Activated CD8-positive, alpha-beta T cell treated with anti-CD3 and anti-CD28 coated beads for 36 hours (primary cell): ENCODE results near the gene IFNA2. TPM values are rescaled to one million over a fixed set of nuclear protein-coding genes. Genes with fewer than 3 reads are reported as not detected.

ENCODE experiments used
- ATAC-seq: fragments of 200-7000 bp; cut with Tn5 transposase; one replicate; pipeline ENCODE4 v1.10.0; 2021; ENCODE audit warnings: mild to moderate bottlenecking, moderate library complexity
- CTCF ChIA-PET: fragments of 350-600 bp; sonication (Branson Sonifier 250); formaldehyde crosslinking; loops from one replicate; lab custom pipeline; 2021; ENCODE audit warnings: antibody characterized with exemption; lab: Charles Lee
- POLR2A ChIA-PET: fragments of 350-600 bp; sonication (Branson Sonifier 250); formaldehyde crosslinking; loops from one replicate; lab custom pipeline; 2021; ENCODE audit warnings: antibody characterized with exemption; lab: Charles Lee
- DNase-seq: peaks from one replicate; pipeline ENCODE4 v3.0.0-alpha.2; 2020
- H3K27ac Mint-ChIP-seq: one replicate; pipeline ENCODE4 v1.8.0; 2021; ENCODE audit warnings: mild to moderate bottlenecking, mixed read lengths
- H3K27me3 Mint-ChIP-seq: one replicate; pipeline ENCODE4 v1.8.0; 2021; ENCODE audit warnings: mixed read lengths
- H3K36me3 Mint-ChIP-seq: one replicate; pipeline ENCODE4 v1.8.0; 2021; ENCODE audit warnings: low read depth, mixed read lengths
- H3K4me1 Mint-ChIP-seq: one replicate; pipeline ENCODE4 v1.8.0; 2021; ENCODE audit warnings: low read depth, mixed read lengths
- H3K4me3 Mint-ChIP-seq: one replicate; pipeline ENCODE4 v1.8.0; 2021; ENCODE audit warnings: mild to moderate bottlenecking, moderate library complexity, mixed read lengths
- H3K9me3 Mint-ChIP-seq: one replicate; pipeline ENCODE4 v1.8.0; 2021; ENCODE audit warnings: mixed read lengths
- CTCF ChIP-seq: fragments of 200-600 bp; IDR thresholded peaks from one replicate; pipeline ENCODE4 v1.8.0; 2022; ENCODE audit warnings: antibody characterized with exemption, mild to moderate bottlenecking
- intact Hi-C: fragments of 100-400 bp; cut with micrococcal nuclease; formaldehyde crosslinking; loops from one replicate; pipeline ENCODE4 v1.10.0; 2022
- total RNA-seq, 2 experiments: library from RNA; stranded (reverse); gene quantifications; one replicate each; pipeline ENCODE4 v1.2.3, GENCODE V29; 2021

The IFNA2 gene
- total RNA-seq, 2 experiments from 2014 or later: not detected

GRCh38 chr9:21402386-21403251, 17.4 kb upstream of the IFNA2 start:
- peaks cover 9% of the 10 kb centered on the region for H3K4me1 Mint-ChIP-seq
- intact Hi-C loops: no loop called here
- no peaks in the 10 kb centered on the region for H3K9me3 Mint-ChIP-seq
- ATAC-seq: peak; percentile 34
- peak; percentile 28 for DNase-seq
- H3K27ac Mint-ChIP-seq: no peak overlapping the region
- H3K27me3 Mint-ChIP-seq: peaks cover 46% of the 10 kb centered on the region
- ChIA-PET POLR2A (interaction anchor here (0.6 to 1.6 kb wide), 3 partner anchors 10 to 79 kb away, joined by 3 to 5 read pairs (median 3); no protein-coding TSS in a partner anchor), CTCF (interaction anchor here (0.7 to 3.3 kb wide), 12 partner anchors 10 to 167 kb away, joined by 3 to 17 read pairs (median 4); no protein-coding TSS in a partner anchor)
- peak overlapping the region; percentile 61 for H3K4me3 Mint-ChIP-seq
- peak; percentile 12 for TF ChIP-seq CTCF
- H3K36me3 Mint-ChIP-seq: no peaks in the 10 kb centered on the region

DNA sequence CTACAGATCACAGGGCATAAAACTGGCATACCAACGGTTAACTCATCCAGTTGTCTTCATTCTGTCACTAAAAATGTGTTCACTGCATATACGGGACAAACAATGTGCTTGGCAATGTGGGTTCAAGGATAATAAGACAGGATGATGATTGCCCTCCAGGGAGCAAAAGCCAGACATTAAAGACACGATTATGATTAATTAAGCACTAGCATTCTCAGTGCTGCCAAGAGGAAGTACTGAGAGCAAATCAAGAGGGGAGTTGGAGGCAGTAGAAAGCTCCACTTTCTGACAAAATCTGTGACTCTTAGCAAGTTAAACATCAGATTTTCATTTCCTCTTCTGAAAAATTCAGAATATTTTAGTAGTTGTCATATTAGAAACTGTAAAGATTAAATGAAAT, 14.8 kb upstream of the IFNA2 start:
- Mint-ChIP-seq H3K36me3 (no peaks in the 10 kb centered on the region), H3K27ac (no peak overlapping the region), H3K9me3 (no peaks in the 10 kb centered on the region), H3K4me1 (peaks cover 17% of the 10 kb centered on the region), H3K27me3 (peaks cover 53% of the 10 kb centered on the region), H3K4me3 (no peak overlapping the region)
- TF ChIP-seq CTCF: no peak
- DNase-seq (no peak), ATAC-seq (no peak)
- ChIA-PET CTCF (interaction anchor here (1.6 to 4.1 kb wide), 3 partner anchors 8 to 74 kb away, joined by 3 to 27 read pairs (median 3); no protein-coding TSS in a partner anchor), POLR2A (no interaction called here)
- intact Hi-C loops: loop anchor here (5.0 kb wide), 1 partner anchor 73 kb away; no protein-coding TSS in a partner anchor

- no peaks in the 10 kb centered on the region for H3K36me3 Mint-ChIP-seq
- no peak overlapping the region for H3K27ac Mint-ChIP-seq
- H3K4me3 Mint-ChIP-seq: no peak overlapping the region
- POLR2A ChIA-PET: no interaction called here
- peaks cover 48% of the 10 kb centered on the region for H3K27me3 Mint-ChIP-seq
- CTCF ChIA-PET: interaction anchor here (0.7 to 4.1 kb wide), 10 partner anchors 30 to 204 kb away, joined by 3 to 27 read pairs (median 4); no protein-coding TSS in a partner anchor
- ATAC-seq (no peak), DNase-seq (no peak)
- intact Hi-C loops: loop anchor here (5.0 kb wide), 1 partner anchor 72 kb away; no protein-coding TSS in a partner anchor
- peaks cover 17% of the 10 kb centered on the region for H3K4me1 Mint-ChIP-seq
- no peaks in the 10 kb centered on the region for H3K9me3 Mint-ChIP-seq
- TF ChIP-seq CTCF: no peak
Measured at GRCh38 chr9:21398955-21399489, 13.8 kb upstream of the IFNA2 start.

DNA sequence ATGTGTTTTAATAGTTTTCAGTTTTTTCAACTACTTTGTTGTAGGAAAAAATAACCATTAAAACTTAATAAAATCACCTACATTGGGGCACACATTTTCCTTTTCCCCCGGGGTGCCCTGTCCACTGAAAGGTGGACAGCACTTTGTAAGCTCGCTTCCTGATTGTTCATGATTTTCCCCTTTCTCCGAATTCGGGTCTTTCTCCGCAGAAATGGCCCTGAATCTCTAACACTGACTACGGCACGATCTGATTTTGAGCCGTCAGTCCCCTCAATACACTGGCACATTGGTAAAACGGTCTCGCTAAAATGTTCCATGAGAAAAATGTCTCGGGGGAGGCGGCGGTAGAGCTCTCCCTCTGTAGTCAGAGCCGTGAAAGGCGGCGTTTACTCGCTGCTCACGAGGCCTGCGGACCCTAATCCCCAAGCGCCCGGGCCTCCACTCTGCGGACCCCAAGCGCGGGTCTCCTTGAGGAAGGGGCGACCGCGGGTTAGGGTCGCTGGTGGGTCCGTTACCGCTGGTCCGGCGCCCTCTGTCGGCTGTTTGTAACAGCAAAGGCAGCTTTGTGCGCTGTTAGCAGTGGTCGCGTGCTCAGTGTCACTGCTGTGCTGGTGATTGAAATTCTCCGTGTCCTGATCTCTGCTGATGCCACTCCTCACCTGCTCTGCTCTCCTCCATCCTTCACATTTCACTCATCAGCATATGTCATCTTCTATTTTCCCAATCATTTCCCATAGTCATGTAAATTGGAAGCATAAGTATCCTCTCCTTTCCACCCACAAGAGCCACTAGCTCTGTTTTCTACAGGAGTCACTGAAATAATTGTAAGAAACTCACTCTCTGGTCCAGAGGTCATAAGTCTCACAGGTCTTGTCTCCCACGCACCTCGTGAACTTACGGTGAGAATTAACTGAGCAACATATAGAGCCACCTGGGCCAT, 10.8 kb upstream of the IFNA2 start:
- Mint-ChIP-seq H3K36me3 (no peaks in the 10 kb centered on the region), H3K27me3 (peaks cover 38% of the 10 kb centered on the region), H3K9me3 (no peaks in the 10 kb centered on the region), H3K27ac (no peak overlapping the region), H3K4me3 (peak overlapping the region; percentile 64), H3K4me1 (peaks cover 12% of the 10 kb centered on the region)
- intact Hi-C loops: loop anchor here (5.0 kb wide), 1 partner anchor 69 kb away; no protein-coding TSS in a partner anchor
- ChIA-PET CTCF (interaction anchor here (0.6 to 6.6 kb wide), 53 partner anchors 9 to 392 kb away, joined by 3 to 150 read pairs (median 5); partner anchors contain the start of genes IFNA2, IFNA7, IFNA8 and KLHL9), POLR2A (interaction anchor here (0.6 to 1.0 kb wide), 2 partner anchors 12 to 61 kb away, joined by 3 read pairs; no protein-coding TSS in a partner anchor)
- DNase-seq (peak; percentile 74), ATAC-seq (peak; percentile 85)
- peak; percentile 97 for TF ChIP-seq CTCF
